HG03521 (cell line): ENCODE results near the gene TP53BP2.

ENCODE experiments used
- ATAC-seq: cut with Tn5 transposase; IDR thresholded peaks from one replicate; pipeline ENCODE4 v1.9.1; 2021; ENCODE audit warnings: mild to moderate bottlenecking, moderate library complexity; ENCODE audit not compliant: unreplicated experiment

The TP53BP2 gene

DNA sequence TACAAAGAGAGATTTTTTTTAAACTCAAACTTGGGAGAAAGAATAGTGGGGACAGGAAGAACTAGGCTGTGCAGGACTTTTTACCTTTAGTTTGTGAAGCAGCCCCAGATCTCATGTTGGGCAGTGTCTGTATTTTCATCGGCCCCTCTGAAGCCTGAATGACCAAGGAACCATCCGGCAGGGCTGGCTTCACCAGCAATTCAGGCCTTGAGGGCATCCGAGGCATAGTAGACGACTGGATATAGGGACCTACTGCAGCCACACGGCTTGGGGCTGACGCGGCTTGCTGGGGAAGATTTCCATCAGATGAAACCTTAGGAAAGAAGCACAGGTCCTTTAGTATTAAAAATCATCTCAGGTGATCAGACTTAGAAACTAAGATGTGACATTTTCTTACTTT, 43.7 kb downstream of the TP53BP2 start:
- no peak for ATAC-seq

DNA sequence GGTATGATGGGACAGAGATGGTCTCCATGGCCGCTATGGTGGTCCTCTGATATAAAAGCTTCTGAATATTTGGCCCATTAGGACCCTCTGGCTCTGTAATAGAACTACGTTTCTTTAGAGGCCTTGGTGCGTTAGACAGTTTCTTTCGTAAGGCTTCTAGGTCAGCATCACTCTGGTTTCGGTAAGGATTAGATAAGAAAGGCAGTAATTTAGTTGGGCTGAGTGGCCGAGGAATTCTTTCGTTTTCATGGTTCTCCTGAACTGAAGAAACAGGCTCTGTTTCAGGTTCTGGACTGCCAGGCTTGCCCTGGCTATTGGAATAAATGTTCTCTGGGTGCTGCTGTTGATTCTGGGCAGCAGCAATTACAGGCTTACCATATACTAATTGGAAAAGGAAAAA, 49.5 kb downstream of the TP53BP2 start:
- ATAC-seq: no peak

DNA sequence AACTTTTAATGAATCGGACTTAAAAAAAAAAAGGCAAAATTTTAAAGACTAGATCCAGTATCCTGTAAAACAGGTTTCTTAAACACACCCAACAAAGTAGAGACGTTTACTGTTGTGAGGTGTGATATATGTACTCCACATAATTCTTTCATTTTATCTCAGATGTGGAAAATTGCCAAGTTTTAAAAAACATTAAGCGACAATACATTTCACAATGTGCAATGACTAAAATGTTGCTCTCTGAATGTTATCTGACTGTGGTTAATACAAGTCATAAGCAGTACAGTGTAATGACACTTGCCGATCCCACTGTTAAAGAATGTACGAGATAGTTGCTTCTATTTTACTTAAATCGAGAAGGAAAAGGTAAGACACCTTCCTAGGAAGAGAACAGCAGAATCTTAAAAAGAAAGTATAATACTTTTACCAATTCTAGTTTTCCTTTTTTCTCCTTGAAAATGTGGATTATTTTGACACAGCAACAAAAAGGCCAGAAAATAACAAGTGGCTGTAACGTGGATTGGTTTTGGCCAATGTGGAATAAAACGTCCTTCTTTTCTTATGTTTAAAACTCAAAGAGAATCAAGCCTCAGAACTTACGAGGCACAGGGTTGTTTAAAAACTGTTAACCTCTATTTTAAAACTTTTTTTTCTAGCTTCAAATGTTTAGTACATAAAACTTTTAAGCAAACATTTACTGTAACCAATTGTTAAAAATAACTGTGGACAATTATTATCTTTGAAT, 51.4 kb downstream of the TP53BP2 start:
- ATAC-seq: no peak

DNA sequence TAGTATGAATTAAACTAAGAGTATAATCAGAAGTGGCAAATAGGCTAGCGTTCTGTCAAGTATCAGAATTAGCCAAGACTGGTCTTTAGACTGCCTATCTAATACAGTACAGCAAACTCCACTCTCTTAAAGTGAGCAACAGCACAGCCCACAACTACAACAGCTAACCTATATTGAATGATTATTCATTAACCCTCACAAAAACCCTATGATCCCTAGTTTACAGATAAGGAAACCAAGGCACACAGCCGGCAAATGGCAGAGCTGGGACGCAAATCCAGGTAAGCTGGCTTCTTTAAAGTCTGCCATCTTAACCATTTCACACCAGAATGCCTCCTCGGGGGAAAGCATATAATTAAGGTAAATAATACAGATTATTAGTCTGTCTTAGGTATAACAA, 52.0 kb downstream of the TP53BP2 start:
- no peak for ATAC-seq

DNA sequence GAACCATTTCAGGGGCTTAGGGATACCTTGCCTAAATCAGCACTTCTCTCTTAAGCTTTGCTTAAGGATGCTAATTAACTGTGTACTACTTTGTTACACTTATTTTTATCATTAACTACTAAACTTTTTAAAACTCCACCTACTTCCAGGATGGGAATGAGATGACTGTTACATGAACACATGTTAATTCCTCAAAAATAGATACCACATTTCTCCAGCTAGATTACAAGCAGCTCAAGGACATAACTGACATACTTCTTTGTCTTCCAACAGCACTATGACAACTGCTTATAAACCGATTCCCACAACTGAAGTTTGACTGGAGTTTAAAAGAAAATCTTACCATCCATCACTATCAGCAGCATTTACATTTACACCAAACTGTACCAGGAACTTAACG, 53.7 kb downstream of the TP53BP2 start:
- no peak for ATAC-seq

DNA sequence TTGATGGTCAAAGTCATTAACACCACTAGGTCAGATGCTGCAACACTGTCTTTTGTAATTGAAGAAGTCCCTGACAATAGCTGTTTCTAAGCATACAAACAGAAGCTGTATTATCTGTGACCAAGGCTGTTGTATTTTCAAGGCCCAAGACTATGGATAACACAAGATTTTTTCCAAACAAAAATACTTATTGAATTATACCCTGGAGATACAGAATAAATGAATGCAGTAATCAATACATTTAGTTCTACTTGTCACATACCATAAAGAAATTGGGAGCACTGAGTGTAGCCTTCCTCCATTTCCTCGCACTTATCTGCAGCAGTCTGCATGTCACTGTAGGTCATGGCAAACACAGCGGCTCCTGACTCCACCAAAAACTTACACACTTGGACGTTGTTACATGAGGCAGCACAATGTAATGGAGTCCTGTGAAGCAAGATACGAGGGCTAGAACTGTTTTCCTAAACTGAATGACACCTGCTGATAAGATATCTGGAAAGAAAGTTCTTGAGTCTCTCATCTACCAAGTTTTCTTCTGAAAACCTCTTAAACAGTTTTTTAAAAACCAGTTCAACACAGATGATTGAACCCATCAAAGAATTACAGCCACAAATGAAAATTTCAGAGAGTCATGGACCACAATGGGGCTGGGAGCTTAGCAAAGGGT, 56.9 kb downstream of the TP53BP2 start:
- no peak for ATAC-seq

DNA sequence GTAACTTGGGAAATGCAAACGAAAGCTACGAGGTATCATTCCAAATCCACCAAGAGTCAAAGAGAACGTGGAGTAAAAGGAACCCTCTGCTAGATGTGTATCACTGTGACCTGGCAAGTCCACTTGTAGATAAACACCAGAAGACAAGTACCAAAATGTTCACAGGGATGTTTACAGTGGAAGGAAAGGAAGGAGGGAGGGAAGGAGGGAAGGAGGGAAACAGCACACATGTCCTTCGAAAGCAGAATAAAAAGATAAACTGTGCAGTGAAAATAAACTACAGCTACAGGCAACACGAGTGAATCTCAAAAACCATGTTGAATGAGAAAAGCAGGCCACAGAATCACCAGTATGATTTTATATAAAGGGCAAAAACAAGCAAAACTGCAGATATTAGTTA, 59.9 kb downstream of the TP53BP2 start:
- no peak for ATAC-seq

DNA sequence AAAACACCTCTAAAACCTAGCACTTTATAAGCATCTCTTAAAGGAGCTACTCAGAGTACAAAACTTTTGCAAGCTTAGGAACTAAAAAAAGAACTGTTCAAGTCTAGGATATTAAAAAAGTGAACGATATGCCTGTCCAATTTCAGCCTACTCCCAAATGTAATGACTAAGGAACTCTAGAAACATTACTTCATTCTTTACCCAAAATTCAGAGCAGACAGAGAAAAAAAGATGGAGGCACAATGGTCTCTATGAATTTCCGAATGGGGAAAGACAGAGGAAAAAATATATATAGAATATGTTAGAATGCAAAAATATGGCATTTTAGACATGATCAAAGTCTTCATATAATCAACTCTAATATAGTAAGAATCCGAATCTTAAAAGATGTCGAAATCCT, 61.2 kb downstream of the TP53BP2 start:
- ATAC-seq: no peak

DNA sequence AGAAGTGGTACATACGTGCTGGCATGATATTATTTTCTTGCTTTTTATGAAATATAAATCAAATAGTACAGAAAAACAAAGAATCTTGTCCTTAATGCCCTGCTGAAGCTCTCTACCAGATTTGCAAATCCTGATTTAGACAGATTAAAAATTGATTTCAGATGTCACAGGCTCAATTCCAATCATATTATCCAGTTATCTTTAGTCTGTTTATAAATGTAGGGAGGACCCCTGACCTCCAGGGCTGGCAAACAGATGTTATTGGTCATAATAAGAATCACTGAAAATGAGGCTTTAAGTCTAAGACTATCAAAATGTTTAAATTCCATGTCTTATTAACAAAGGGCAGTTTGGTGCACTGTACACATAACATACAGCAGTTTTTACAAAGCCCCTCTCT, 62.1 kb downstream of the TP53BP2 start:
- no peak for ATAC-seq

DNA sequence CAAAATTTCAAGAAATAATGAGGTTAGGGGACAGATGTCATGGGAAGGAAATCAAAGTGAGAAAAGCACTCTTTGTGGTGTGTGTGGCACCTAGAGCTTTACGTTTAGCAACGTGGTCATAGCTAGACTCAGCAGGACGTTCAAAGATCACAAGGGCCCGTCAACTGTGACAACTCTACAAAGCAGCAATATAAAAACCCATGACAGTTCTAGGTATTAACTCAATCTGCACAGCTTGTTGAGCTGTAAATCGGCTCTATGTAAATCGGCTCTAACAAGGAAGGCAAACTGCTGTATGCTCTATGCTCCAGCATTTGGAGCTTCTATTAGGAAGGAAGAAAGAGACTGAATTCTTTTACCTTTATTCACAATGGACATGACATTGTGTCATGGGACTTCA, 64.8 kb downstream of the TP53BP2 start:
- no peak for ATAC-seq

DNA sequence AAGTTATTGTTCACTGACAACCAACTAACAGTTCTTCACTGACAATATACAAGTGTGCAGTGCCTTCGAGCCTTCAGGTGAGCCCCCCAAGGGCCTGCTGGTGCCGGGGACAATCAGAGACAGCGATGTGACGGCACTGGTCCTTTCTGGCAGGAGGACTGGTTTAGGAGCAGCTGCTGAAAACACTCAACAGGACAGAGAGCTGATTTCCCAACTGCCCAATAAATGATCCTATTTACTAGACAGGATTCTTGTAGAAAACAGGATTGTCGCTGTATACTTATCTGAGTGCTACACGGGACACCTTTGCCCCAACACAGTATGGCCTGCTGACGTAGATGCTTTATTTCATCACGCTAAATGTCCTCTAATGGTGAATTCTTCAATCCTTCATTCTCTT, 65.4 kb downstream of the TP53BP2 start:
- no peak for ATAC-seq

DNA sequence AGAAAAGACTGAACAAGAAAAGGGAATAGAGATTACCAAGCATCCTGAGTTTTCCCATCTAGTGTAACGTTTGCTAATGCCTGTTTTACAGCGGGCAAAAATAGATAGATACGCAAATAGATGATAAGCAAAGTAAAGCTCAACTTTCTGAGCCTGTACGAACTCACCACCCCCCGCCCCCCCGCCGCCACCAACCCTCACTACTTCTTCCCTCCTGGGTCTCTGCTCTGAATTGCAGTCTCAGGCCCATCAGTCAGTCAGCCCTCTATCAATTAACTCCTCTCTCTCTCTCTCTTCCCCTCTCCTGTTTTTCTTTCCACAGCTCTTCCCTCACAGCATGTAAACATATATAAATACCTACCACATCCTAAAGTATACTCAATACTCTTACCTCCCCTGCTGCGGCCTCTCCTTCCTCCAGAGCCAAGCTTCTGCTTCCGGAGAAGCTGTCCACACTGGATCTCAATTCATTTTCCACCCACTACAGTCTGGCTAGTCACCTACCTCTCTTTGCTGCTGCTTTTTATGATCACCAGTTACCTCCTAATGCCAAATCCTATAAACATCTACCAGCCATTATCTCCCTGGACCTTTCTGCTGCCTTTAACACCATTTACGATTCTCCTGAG, 68.8 kb downstream of the TP53BP2 start:
- no peak for ATAC-seq

DNA sequence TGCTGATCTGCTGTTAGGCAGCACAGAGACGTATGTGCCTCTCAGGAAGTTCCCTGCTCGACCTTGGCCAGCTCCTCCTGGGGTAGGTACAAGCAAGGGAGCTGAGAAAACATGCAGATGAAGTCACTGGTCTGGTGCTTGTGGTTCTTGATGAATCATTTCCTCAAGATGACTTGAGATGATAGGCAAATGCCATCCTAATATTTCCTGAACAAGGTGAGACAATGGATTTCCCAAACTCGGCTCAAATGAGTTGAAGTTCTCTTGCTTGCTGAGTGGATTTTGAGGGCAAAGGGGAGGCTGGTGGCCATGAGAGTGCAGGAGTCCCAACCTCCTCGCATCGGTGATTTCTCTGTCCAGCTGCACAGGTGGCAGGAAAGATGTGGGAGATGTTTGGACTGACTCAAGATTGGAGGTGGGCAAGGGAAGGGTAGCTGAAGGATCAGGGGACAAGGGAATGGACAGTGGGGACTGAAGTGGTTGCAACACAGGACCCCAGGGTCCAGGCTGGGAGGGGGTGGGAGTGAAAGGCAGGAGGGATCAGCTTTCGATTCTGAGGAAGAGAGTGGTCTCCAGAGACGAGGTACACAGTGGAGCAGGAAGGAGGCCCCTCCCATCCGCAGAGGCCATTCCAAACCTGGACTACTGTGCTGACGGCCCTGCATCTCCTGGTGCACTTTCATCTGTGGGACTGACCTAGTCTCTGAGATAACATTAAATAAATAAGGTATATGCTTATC, 69.5 kb downstream of the TP53BP2 start:
- ATAC-seq: no peak

DNA sequence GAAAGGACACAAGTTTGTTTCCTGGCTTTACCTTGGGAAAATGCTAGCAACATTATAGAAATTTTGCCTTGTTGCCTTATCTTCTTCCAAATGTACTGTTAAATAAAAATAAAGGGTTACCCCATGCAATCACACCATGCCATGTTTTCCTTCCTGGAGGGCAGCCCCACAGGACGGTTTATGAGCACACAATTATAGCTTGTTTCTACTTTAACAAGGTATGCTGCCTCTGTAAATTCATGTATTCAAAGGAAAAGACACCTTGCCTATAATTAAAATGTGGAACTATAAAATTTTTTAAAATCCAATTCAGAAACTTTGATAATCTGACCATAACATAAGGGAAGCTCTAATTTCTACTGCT, 70.1 kb downstream of the TP53BP2 start:
- ATAC-seq: no peak

DNA sequence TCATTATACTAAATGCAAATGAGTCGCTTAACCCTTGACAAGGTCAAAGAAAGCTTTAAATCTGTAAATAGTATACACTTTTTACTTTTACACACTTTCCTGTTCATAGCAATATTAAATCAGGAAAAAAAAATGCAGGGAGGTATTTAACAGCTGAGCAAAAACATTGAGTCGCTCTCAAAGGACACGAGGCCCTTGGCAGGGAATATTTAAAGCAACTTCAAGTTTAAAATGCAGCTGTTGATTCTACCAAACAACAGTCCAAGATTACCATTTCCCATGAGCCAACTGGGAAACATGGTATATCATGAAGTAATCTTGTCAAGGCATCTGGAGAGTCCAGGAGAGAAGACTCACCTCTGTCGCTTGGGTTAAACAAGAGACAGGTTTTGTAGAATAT, 70.7 kb downstream of the TP53BP2 start:
- ATAC-seq: no peak

DNA sequence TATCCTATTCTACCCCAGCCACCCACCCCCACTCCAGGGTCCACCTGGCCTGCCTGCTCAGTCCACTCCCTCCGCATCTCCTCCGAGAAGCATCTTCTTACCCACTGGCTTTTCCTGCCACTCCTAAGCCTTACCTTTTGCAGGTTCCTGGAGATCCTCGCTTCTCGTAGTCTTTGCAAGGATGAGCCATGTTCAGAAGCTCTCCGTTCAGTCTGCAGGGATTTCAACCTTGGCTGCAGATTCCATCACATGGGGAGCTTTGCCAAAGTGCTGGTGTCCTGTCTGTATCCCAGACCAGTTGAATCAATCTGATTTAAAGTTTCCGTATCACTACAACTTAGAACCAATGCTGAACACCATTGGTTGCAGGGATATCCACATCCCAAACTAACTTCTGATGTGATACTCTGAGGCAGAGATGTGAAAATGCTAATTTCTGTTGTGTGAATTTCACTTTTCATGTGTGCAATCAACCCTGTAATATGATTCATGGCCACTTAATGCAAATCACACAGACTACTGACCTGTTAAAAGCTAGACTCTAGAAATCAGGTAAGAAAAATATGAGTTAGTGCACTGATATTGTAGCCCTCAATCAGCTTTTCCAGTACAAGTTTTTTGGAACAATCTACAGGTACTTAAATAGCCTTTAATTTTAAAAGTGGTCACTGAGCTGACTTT, 71.5 kb downstream of the TP53BP2 start:
- no peak for ATAC-seq

DNA sequence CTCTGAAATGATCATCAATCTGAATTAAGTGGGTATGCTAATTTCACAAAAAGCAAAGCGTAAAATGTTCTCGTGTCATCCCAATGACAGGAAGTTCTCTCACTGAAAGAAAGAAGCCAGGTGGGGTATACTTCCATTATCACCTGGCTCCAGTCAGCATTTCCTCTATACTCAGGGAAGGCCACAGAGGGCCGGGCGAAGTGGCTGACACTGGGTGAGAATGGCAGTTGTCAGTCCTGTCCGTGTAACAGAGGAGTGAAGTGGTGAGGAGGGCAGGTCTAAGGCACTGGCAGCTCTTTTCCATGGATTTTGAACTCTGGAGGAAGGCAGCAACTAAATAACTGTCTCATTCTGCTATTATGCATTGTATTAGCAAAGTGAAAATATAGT, 73.0 kb downstream of the TP53BP2 start:
- no peak for ATAC-seq

DNA sequence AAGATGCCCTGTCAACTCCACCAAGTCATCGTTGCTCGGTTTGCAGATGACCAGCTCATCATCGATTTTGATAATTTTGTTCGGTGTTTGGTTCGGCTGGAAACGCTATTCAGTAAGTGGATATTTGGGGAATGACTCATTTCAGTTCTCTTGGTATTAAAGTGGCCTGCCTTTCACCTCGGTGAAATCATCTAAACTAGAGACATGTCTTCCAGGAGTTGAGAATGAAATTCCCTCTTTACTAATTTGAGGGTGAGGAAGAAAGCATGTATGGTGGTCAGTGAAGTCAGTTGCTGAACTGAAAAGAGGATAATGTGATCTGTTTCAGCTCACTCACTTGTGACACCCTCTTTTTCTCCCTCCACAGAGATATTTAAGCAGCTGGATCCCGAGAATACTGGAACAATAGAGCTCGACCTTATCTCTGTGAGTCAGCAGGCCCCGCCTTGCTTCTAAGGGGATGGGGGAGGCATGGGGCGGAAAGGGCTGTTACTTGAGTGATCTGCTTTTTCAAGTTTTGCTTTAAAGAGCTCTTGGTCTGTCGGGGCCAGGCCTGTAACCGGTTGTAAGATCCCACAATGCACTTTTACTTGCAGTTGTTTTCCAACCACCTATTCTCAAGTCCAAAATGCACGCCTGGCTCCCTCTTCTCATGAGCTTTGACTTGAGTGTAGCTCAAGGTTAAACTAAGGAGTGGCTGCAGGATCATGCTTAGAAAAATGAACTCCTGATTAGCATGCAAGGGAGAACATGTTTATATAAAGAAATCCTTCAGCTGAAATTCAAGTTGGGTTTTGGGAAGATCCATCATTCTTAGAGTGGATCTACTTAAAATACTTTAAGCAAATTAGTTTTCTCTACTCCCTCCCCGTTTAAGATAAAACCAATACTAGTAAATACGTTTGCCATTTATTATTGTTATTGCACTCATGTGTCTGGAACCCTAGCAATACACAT, 73.7 kb downstream of the TP53BP2 start:
- ATAC-seq: no peak

DNA sequence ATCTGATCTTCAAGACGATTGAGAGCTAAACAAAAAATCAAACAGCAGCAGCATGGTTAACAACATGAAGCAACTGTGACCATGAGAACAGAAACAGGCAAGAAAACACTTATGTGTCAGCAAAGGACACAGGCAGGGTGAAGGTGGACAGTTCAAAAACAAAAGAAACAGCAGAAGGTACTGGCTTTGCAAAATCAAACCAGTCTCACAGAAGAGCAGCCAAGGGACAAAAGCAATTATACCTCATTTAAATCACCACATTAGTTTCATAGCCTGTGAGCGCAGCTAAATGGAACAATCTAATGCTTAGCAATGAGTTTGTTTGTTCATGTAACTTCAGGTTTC, 74.3 kb downstream of the TP53BP2 start:
- no peak for ATAC-seq

DNA sequence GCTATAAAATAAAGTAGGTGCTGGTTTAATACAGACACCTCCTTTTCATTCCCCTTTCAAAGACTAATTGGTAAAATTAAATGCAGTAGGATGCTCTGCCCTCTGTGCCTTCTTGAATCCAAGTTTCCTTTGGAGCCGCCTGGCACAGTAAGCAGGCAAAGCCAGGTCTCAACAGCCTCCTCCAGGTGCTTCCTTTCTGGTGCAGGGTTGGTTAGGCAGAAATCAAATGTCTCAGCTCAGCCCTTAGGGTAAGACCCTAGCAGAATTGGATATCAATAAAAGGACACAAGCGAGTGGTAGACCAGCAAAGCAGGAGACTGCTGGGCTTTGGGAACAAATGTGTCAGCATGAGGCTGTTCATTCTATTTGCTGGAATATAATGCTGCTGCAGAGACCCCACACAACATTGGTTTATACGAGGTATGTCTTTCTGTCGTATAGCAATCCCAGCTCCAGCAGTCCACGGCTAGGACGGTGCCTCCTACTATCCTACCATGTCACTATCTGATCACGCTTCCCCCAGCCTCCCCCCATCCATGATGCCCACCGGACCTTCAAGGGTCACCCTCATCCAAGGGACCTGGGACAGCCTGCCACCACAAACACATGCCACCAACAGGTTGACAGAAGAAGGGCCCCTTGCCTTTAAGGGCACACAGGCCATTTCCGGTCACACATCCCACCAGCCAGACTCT, 75.0 kb downstream of the TP53BP2 start:
- ATAC-seq: no peak
